HepG2 (cell line): ENCODE results near the gene PRIMPOL. TPM values are rescaled to one million over a fixed set of nuclear protein-coding genes. Genes with fewer than 3 reads are reported as not detected.

ENCODE experiments used
- NFE2 ChIP-seq: sonication (generic); formaldehyde crosslinking; IDR thresholded peaks from 2 replicates; pipeline ENCODE4 v1.4.0; 2020; ENCODE audit warnings: missing genetic modification reagents
- PHB2 ChIP-seq: fragments of 450-650 bp; IDR thresholded peaks from 2 replicates; pipeline ENCODE4 v1.6.1; 2018; ENCODE audit not compliant: partially characterized antibody
- SSRP1 ChIP-seq: IDR thresholded peaks from 2 replicates; pipeline ENCODE4 v1.6.1; 2016; ENCODE audit warnings: control low read depth
- TRIM24 ChIP-seq: sonication (generic); formaldehyde crosslinking; IDR thresholded peaks from 2 replicates; pipeline ENCODE4 v1.8.0; 2022; ENCODE audit warnings: mild to moderate bottlenecking, missing genetic modification reagents
- ZBTB1 ChIP-seq: sonication (generic); formaldehyde crosslinking; IDR thresholded peaks from 2 replicates; pipeline ENCODE4 v1.4.0; 2020; ENCODE audit warnings: missing genetic modification reagents, borderline replicate concordance
- ZBTB4 ChIP-seq: sonication (generic); formaldehyde crosslinking; IDR thresholded peaks from 2 replicates; pipeline ENCODE4 v1.4.0; 2020; ENCODE audit warnings: missing genetic modification reagents, mild to moderate bottlenecking, borderline replicate concordance
- ZMAT5 ChIP-seq: sonication (generic); formaldehyde crosslinking; IDR thresholded peaks from 2 replicates; pipeline ENCODE4 v1.5.0; 2020; ENCODE audit warnings: mild to moderate bottlenecking, low read depth, missing genetic modification reagents, borderline replicate concordance
- ZNF274 ChIP-seq: sonication (generic); formaldehyde crosslinking; IDR thresholded peaks from 2 replicates; pipeline ENCODE4 v1.5.1; 2020; ENCODE audit warnings: mild to moderate bottlenecking, missing genetic modification reagents
- ZNF333 ChIP-seq: sonication (generic); formaldehyde crosslinking; IDR thresholded peaks from 2 replicates; pipeline ENCODE4 v1.4.0; 2020; ENCODE audit warnings: mild to moderate bottlenecking, missing genetic modification reagents, borderline replicate concordance
- ZNF432 ChIP-seq: sonication (generic); formaldehyde crosslinking; IDR thresholded peaks from 2 replicates; pipeline ENCODE4 v1.5.0; 2020; ENCODE audit warnings: missing genetic modification reagents, mild to moderate bottlenecking, borderline replicate concordance
- ZNF589 ChIP-seq: sonication (generic); formaldehyde crosslinking; conservative IDR thresholded peaks from 2 replicates; pipeline ENCODE4 v1.8.0; 2022; ENCODE audit warnings: mild to moderate bottlenecking, moderate library complexity, missing genetic modification reagents
- polyA plus RNA-seq, 8 experiments: library from polyadenylated mRNA; depleted of rRNA in 3 of 8; stranded (reverse) in 7 of 8; unstranded in 1 of 8; fragments of >200 nt; fragmentation: Illumina TruSeq in 4 of 8; extraction: Trizol in 4 of 8; gene quantifications; 2 replicates each; pipeline versions ENCODE4 v1.2.1 to v1.2.3, GENCODE V29; 2011 to 2016; ENCODE audit warnings: low read depth in 4 of 8, missing spikeins in 1 of 8, mixed read lengths in 1 of 8; ENCODE audit not compliant: insufficient read depth in 1 of 8
- total RNA-seq, 5 experiments: library from RNA; depleted of rRNA; stranded (reverse); fragments of >200 nt; fragmentation: Illumina TruSeq; extraction: Trizol; gene quantifications; 2 replicates each; pipeline ENCODE4 v1.2.3, GENCODE V29; 2016; ENCODE audit warnings: low read depth in 1 of 5
- TF ChIP-seq, protein P1 (sequence below), 2 experiments: sonication (generic) in 1 of 2; formaldehyde crosslinking in 1 of 2; IDR thresholded peaks; 2 replicates each; pipeline versions ENCODE4 v1.4.0 to v1.6.1; 2016 to 2020; ENCODE audit warnings: borderline replicate concordance in 1 of 2, low read depth in 1 of 2, mild to moderate bottlenecking in 1 of 2, missing genetic modification reagents in 1 of 2
- TF ChIP-seq, protein P2 (sequence below): sonication (generic); formaldehyde crosslinking; IDR thresholded peaks from 2 replicates; pipeline ENCODE4 v1.4.0; 2020; ENCODE audit warnings: missing genetic modification reagents

The PRIMPOL gene
- total and polyA plus RNA-seq, 2 of the 13 experiments (the other 11 are each of a cell fraction or from before 2014, with no cell fraction given) = 7.3 to 11.0 TPM

DNA sequence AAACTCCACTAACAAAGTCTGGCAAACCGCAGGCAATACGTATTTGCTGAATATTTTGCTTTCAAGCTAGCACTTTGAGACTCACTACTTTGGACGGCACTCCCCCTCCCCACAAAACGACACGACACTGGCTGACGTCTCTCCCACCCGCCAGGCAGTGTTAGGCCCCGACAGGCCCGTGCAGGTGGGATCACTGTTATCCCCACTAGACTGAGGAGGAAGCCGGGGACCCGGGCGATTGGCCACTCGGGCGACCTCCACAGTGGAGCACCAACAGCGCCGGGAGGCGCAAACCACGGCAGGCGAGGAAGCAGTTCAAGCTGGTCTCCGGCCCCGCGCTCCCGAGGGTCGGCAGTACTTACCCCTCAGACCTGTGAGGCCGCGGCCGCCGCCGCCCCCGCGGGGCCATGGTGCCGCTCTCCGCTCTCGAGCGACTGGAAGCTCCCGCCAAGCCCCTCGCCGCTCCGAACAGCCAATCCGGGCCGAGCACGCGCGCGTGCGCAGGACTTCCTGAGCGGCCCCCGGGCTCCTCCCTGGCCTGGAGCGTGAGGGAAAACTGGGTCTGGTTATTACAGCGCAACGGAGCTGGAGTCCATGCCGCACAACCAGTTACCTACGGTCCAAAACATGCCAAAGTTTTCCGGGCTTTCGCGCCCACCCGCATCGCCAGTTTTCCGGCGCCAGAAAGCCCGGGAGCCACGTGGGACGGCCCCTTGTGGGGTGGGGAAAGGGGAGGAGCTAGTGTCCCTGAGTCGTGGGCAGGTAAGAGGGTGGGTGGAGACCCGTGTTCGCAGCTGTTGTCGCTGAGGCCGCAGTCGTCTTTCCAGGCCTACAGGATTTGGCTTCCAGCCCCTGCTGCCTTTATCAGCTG, 84.4 kb downstream of the PRIMPOL start, which contains the start of gene CENPU (continued):
- peak; percentile 52; the same call in 1 of the 2 replicates for TF ChIP-seq ZBTB4 (CRISPR knock-in tag)
- 0 out of 2 replicates have a peak, but pooled peaks have one; percentile 51 for TF ChIP-seq SSRP1
- no peak for TF ChIP-seq ZBTB1
- TF ChIP-seq, protein P1, sequence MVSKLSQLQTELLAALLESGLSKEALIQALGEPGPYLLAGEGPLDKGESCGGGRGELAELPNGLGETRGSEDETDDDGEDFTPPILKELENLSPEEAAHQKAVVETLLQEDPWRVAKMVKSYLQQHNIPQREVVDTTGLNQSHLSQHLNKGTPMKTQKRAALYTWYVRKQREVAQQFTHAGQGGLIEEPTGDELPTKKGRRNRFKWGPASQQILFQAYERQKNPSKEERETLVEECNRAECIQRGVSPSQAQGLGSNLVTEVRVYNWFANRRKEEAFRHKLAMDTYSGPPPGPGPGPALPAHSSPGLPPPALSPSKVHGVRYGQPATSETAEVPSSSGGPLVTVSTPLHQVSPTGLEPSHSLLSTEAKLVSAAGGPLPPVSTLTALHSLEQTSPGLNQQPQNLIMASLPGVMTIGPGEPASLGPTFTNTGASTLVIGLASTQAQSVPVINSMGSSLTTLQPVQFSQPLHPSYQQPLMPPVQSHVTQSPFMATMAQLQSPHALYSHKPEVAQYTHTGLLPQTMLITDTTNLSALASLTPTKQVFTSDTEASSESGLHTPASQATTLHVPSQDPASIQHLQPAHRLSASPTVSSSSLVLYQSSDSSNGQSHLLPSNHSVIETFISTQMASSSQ (IDR thresholded peaks at IDR 0.05; ENCODE audit: low read depth) = 0 out of 2 replicates have a peak, but pooled peaks have one; percentile 27
- TF ChIP-seq, protein P1 (CRISPR knock-in tag; IDR thresholded peaks at IDR 0.05; ENCODE audit: borderline replicate concordance) = peak; percentile 93; the same call in 1 of the 2 replicates
- peak; percentile 87; the same call in 1 of the 2 replicates for TF ChIP-seq ZNF333
- peak; percentile 94 for TF ChIP-seq ZNF589 (CRISPR knock-in tag)
- no peak for TF ChIP-seq PHB2
- no peak for TF ChIP-seq NFE2 (CRISPR knock-in tag)
- TF ChIP-seq, protein P2, sequence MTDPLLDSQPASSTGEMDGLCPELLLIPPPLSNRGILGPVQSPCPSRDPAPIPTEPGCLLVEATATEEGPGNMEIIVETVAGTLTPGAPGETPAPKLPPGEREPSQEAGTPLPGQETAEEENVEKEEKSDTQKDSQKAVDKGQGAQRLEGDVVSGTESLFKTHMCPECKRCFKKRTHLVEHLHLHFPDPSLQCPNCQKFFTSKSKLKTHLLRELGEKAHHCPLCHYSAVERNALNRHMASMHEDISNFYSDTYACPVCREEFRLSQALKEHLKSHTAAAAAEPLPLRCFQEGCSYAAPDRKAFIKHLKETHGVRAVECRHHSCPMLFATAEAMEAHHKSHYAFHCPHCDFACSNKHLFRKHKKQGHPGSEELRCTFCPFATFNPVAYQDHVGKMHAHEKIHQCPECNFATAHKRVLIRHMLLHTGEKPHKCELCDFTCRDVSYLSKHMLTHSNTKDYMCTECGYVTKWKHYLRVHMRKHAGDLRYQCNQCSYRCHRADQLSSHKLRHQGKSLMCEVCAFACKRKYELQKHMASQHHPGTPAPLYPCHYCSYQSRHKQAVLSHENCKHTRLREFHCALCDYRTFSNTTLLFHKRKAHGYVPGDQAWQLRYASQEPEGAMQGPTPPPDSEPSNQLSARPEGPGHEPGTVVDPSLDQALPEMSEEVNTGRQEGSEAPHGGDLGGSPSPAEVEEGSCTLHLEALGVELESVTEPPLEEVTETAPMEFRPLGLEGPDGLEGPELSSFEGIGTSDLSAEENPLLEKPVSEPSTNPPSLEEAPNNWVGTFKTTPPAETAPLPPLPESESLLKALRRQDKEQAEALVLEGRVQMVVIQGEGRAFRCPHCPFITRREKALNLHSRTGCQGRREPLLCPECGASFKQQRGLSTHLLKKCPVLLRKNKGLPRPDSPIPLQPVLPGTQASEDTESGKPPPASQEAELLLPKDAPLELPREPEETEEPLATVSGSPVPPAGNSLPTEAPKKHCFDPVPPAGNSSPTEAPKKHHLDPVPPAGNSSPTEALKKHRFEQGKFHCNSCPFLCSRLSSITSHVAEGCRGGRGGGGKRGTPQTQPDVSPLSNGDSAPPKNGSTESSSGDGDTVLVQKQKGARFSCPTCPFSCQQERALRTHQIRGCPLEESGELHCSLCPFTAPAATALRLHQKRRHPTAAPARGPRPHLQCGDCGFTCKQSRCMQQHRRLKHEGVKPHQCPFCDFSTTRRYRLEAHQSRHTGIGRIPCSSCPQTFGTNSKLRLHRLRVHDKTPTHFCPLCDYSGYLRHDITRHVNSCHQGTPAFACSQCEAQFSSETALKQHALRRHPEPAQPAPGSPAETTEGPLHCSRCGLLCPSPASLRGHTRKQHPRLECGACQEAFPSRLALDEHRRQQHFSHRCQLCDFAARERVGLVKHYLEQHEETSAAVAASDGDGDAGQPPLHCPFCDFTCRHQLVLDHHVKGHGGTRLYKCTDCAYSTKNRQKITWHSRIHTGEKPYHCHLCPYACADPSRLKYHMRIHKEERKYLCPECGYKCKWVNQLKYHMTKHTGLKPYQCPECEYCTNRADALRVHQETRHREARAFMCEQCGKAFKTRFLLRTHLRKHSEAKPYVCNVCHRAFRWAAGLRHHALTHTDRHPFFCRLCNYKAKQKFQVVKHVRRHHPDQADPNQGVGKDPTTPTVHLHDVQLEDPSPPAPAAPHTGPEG = peak; percentile 61; the same call in 1 of the 2 replicates
- TF ChIP-seq TRIM24 (CRISPR knock-in tag) = no peak
- peak; percentile 92 for TF ChIP-seq ZNF274 (CRISPR knock-in tag)
- TF ChIP-seq ZNF432 (CRISPR knock-in tag) = no peak
- TF ChIP-seq ZMAT5 (CRISPR knock-in tag) = no peak
